C4-2B (cell line): ENCODE results near the gene DUSP7.

Experiments
- ZFX ChIP-seq: fragments of 450-650 bp; IDR thresholded peaks from 2 replicates; pipeline ENCODE4 v1.6.1; 2017
- TF ChIP-seq, protein P1 (sequence below): fragments of 450-650 bp; conservative IDR thresholded peaks from 2 replicates; pipeline ENCODE4 v1.5.1; 2017; ENCODE audit warnings: mild to moderate bottlenecking

DNA sequence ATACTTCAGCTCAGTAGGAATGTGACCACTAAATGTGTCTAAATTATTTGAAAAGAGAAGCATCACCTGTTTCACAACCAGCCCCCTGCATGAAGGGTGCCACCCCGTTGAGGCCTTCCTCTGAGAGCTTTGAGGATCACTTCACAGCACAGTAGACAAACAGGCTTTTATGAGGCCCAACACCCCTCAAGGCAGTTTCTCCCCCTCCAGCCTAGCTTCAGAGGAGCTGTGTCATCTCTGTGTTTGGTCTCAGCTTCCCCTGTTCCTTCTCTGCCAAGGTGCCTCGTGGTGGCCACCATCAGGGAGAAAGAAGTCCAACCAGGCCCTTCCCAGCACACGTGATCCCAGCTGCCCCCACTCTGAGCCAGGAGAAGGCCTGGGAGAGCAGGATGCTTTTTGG lies 21.6 kb upstream of the DUSP7 start:
- TF ChIP-seq, protein P1, sequence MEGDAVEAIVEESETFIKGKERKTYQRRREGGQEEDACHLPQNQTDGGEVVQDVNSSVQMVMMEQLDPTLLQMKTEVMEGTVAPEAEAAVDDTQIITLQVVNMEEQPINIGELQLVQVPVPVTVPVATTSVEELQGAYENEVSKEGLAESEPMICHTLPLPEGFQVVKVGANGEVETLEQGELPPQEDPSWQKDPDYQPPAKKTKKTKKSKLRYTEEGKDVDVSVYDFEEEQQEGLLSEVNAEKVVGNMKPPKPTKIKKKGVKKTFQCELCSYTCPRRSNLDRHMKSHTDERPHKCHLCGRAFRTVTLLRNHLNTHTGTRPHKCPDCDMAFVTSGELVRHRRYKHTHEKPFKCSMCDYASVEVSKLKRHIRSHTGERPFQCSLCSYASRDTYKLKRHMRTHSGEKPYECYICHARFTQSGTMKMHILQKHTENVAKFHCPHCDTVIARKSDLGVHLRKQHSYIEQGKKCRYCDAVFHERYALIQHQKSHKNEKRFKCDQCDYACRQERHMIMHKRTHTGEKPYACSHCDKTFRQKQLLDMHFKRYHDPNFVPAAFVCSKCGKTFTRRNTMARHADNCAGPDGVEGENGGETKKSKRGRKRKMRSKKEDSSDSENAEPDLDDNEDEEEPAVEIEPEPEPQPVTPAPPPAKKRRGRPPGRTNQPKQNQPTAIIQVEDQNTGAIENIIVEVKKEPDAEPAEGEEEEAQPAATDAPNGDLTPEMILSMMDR, result no peak
- TF ChIP-seq ZFX, result no peak
